CD4-positive, alpha-beta T cell treated with Interleukin-6 at 100 ng/mL for 8 hours (primary cell): Measurements from ENCODE around the gene EVX2.

Experiments used
- DNase-seq: peaks from one replicate; pipeline ENCODE4 v3.0.0-alpha.2; 2020; ENCODE audit warnings: mixed read lengths, low spot score

EVX2 gene

GRCh38 chr2:176122052-176122682, 38.4 kb upstream of the EVX2 start:
- no peak for DNase-seq

GRCh38 chr2:176121190-176122051, 37.7 kb upstream of the EVX2 start:
- DNase-seq: no peak

GRCh38 chr2:176120364-176121189, 36.8 kb upstream of the EVX2 start:
- DNase-seq: no peak

- DNase-seq: no peak
Observed at GRCh38 chr2:176118601-176119339, 35.0 kb upstream of the EVX2 start.

- no peak for DNase-seq
Observed at GRCh38 chr2:176117823-176118371, 34.1 kb upstream of the EVX2 start.

- no peak for DNase-seq
Observed at GRCh38 chr2:176117162-176117822, 33.5 kb upstream of the EVX2 start.

GRCh38 chr2:176115883-176116813, 32.4 kb upstream of the EVX2 start, which contains the start of gene HOXD10:
Gene HOXD10, plus strand, starts transcription at chr2:176116778. Its CDS starts 56 bp downstream, at chr2:176116834.
- DNase-seq: no peak

GRCh38 chr2:176114930-176115625, 31.3 kb upstream of the EVX2 start:
- DNase-seq: no peak

GRCh38 chr2:176114120-176114929, 30.6 kb upstream of the EVX2 start:
- DNase-seq: no peak

GRCh38 chr2:176112375-176113302, 28.9 kb upstream of the EVX2 start:
- DNase-seq: no peak

GRCh38 chr2:176111846-176112374, 28.1 kb upstream of the EVX2 start:
- no peak for DNase-seq

- DNase-seq: no peak
Observed at GRCh38 chr2:176111309-176111663, 27.5 kb upstream of the EVX2 start.

GRCh38 chr2:176110415-176111308, 26.9 kb upstream of the EVX2 start:
- no peak for DNase-seq

GRCh38 chr2:176109946-176110345, 26.2 kb upstream of the EVX2 start:
- DNase-seq: no peak

GRCh38 chr2:176109192-176109901, 25.6 kb upstream of the EVX2 start:
- DNase-seq: no peak
